HTR-8/SVneo (cell line): ENCODE results near the gene TMEM87B.

Source experiments
- DNase-seq: peaks from one replicate; pipeline ENCODE4 v3.0.0; 2011; ENCODE audit warnings: low spot score, mixed read lengths; ENCODE audit not compliant: insufficient read length
- FAIRE-seq: peaks from 2 replicates; lab custom pipeline; 2011; peaks lifted over from hg19 to GRCh38; lab: Jason Lieb, UNC

The TMEM87B gene

GRCh38 chr2:112054847-112055729 lies at the start of gene TMEM87B:
TSS of gene TMEM87B (plus strand) at chr2:112055269. CDS start at chr2:112055592, 323 bp downstream.
- peak; percentile 86 for FAIRE-seq
- DNase-seq = peak; percentile 80

- FAIRE-seq (no peak), DNase-seq (no peak)
Measured at GRCh38 chr2:112005406-112006075, 49.5 kb upstream of the TMEM87B start.

- FAIRE-seq (no peak), DNase-seq (no peak)
Measured at GRCh38 chr2:112006076-112006410, 49.0 kb upstream of the TMEM87B start.

- DNase-seq = no peak
- no peak for FAIRE-seq
Measured at GRCh38 chr2:112007493-112007892, 47.6 kb upstream of the TMEM87B start.

- no peak for FAIRE-seq
- no peak for DNase-seq
Measured at GRCh38 chr2:112008910-112009485, 46.1 kb upstream of the TMEM87B start.

- DNase-seq (no peak), FAIRE-seq (no peak)
Measured at GRCh38 chr2:112010751-112011150, 44.3 kb upstream of the TMEM87B start.

- DNase-seq (no peak), FAIRE-seq (no peak)
Measured at GRCh38 chr2:112012556-112012955, 42.5 kb upstream of the TMEM87B start.

GRCh38 chr2:112018846-112019245 lies 36.2 kb upstream of the TMEM87B start:
- DNase-seq = no peak

GRCh38 chr2:112019569-112019982 lies 35.5 kb upstream of the TMEM87B start:
- FAIRE-seq (no peak), DNase-seq (no peak)

More at GRCh38 chr2:112018846-112019245, 36.2 kb upstream of the TMEM87B start:
- FAIRE-seq = no peak

GRCh38 chr2:112020561-112020960 lies 34.5 kb upstream of the TMEM87B start:
- FAIRE-seq (no peak), DNase-seq (no peak)

GRCh38 chr2:112021290-112021689 lies 33.8 kb upstream of the TMEM87B start:
- no peak for FAIRE-seq
- DNase-seq = no peak

- FAIRE-seq = no peak
- peak; percentile 42 for DNase-seq
Measured at GRCh38 chr2:112021781-112022231, 33.3 kb upstream of the TMEM87B start.

- FAIRE-seq (no peak), DNase-seq (no peak)
Measured at GRCh38 chr2:112023707-112024106, 31.4 kb upstream of the TMEM87B start.

GRCh38 chr2:112024231-112024630 lies 30.8 kb upstream of the TMEM87B start:
- no peak for DNase-seq
- FAIRE-seq = no peak

- no peak for DNase-seq
- no peak for FAIRE-seq
Measured at GRCh38 chr2:112024896-112025491, 30.1 kb upstream of the TMEM87B start.

GRCh38 chr2:112026509-112026908 lies 28.6 kb upstream of the TMEM87B start:
- DNase-seq = no peak
- FAIRE-seq = no peak

GRCh38 chr2:112027767-112028166 lies 27.3 kb upstream of the TMEM87B start:
- FAIRE-seq = no peak
- no peak for DNase-seq

- FAIRE-seq = no peak
- no peak for DNase-seq
Measured at GRCh38 chr2:112029164-112029563, 25.9 kb upstream of the TMEM87B start.

- DNase-seq = no peak
- FAIRE-seq = no peak
Measured at GRCh38 chr2:112031473-112032223, 23.4 kb upstream of the TMEM87B start.

GRCh38 chr2:112032224-112032586 lies 22.9 kb upstream of the TMEM87B start:
- DNase-seq (no peak), FAIRE-seq (no peak)
